Loucy (cell line): ENCODE measurements around the gene RHEB.

Source experiments
- H2AFZ ChIP-seq: fragments of 200-600 bp; sonication (generic); 2 replicates; pipeline ENCODE4 v1.6.0; 2016; ENCODE audit warnings: antibody characterized with exemption, mild to moderate bottlenecking, low read length, moderate library complexity
- H3F3A ChIP-seq: fragments of 200-600 bp; 2 replicates; pipeline ENCODE4 v1.6.0; 2016; ENCODE audit warnings: antibody characterized with exemption, low read depth, mild to moderate bottlenecking
- H3K27me3 ChIP-seq: fragments of 200-600 bp; sonication (generic); 2 replicates; pipeline ENCODE4 v1.6.1; 2014; ENCODE audit warnings: low read length, mild to moderate bottlenecking; ENCODE audit not compliant: insufficient read depth, poor library complexity, severe bottlenecking
- H3K36me3 ChIP-seq: fragments of 200-600 bp; sonication (generic); 2 replicates; pipeline ENCODE4 v1.6.1; 2016; ENCODE audit warnings: low read length; ENCODE audit not compliant: insufficient read depth
- H3K4me1 ChIP-seq: fragments of 200-600 bp; sonication (generic); 2 replicates; pipeline ENCODE4 v1.5.1; 2014; ENCODE audit warnings: low read length, mild to moderate bottlenecking; ENCODE audit not compliant: insufficient read depth, poor library complexity, severe bottlenecking
- H3K4me2 ChIP-seq: fragments of 200-600 bp; sonication (generic); 2 replicates; pipeline ENCODE4 v1.6.0; 2014; ENCODE audit warnings: antibody characterized with exemption, low read length, low read depth, mild to moderate bottlenecking; ENCODE audit not compliant: poor library complexity, severe bottlenecking
- H3K4me3 ChIP-seq: fragments of 200-600 bp; sonication (generic); 2 replicates; pipeline ENCODE4 v1.5.1; 2014; ENCODE audit warnings: low read length, mild to moderate bottlenecking, mixed read lengths; ENCODE audit not compliant: poor library complexity, severe bottlenecking
- H3K79me2 ChIP-seq: fragments of 200-600 bp; sonication (generic); 2 replicates; pipeline ENCODE4 v1.6.1; 2014; ENCODE audit warnings: low read length; ENCODE audit not compliant: insufficient read depth
- H3K9ac ChIP-seq: fragments of 200-600 bp; sonication (generic); 2 replicates; pipeline ENCODE4 v1.6.0; 2014; ENCODE audit warnings: mild to moderate bottlenecking, low read depth, low read length, moderate library complexity; ENCODE audit not compliant: poor library complexity, severe bottlenecking
- H3K9me2 ChIP-seq: fragments of 200-600 bp; sonication (generic); replicated peaks from 2 replicates; pipeline ENCODE4 v1.6.1; 2016; ENCODE audit warnings: low read depth, low read length, mixed read lengths
- H3K9me3 ChIP-seq: fragments of 200-600 bp; sonication (generic); 2 replicates; pipeline ENCODE4 v1.6.1; 2014; ENCODE audit warnings: mild to moderate bottlenecking, antibody characterized with exemption, low read length, low read depth; ENCODE audit not compliant: insufficient read depth
- H4K20me1 ChIP-seq: fragments of 200-600 bp; sonication (generic); 2 replicates; pipeline ENCODE4 v1.6.0; 2014; ENCODE audit warnings: antibody characterized with exemption, low read length, mild to moderate bottlenecking; ENCODE audit not compliant: insufficient read depth, poor library complexity, severe bottlenecking
- CTCF ChIP-seq: fragments of 200-600 bp; sonication (generic); conservative IDR thresholded peaks from 2 replicates; pipeline ENCODE4 v1.5.1; 2014; ENCODE audit warnings: mild to moderate bottlenecking, antibody characterized with exemption, low read length
- EZH2phosphoT487 ChIP-seq: fragments of 200-600 bp; IDR thresholded peaks from 2 replicates; pipeline ENCODE4 v1.6.1; 2018; ENCODE audit warnings: antibody characterized with exemption, mild to moderate bottlenecking, moderate library complexity, borderline replicate concordance

RHEB gene

GRCh38 chr7:151560243-151560642 lies 40.5 kb upstream of the RHEB start:
- Histone ChIP-seq H3K4me3 (no peak overlapping the region), H3K4me2 (no peak overlapping the region), H4K20me1 (no peaks in the 10 kb centered on the region), H3K9ac (no peak overlapping the region), H3K36me3 (peaks cover 9% of the 10 kb centered on the region; the same call in 1 of the 2 replicates), H3K9me2 (no peaks in the 10 kb centered on the region), H3K79me2 (no peaks in the 10 kb centered on the region), H3K9me3 (no peaks in the 10 kb centered on the region), H3K4me1 (no peaks in the 10 kb centered on the region), H3K27me3 (no peaks in the 10 kb centered on the region), H2AFZ (no peak overlapping the region), H3F3A (no peaks in the 10 kb centered on the region)
- TF ChIP-seq EZH2phosphoT487 (no peak), CTCF (no peak)

GRCh38 chr7:151559557-151560183 lies 40.0 kb upstream of the RHEB start:
- Histone ChIP-seq H3K9ac (no peak overlapping the region), H3K27me3 (no peaks in the 10 kb centered on the region), H3K9me2 (no peaks in the 10 kb centered on the region), H3K36me3 (peaks cover 9% of the 10 kb centered on the region; the same call in 1 of the 2 replicates), H3K4me1 (no peaks in the 10 kb centered on the region), H4K20me1 (no peaks in the 10 kb centered on the region), H3K4me2 (no peak overlapping the region), H3K4me3 (no peak overlapping the region), H2AFZ (no peak overlapping the region), H3K9me3 (no peaks in the 10 kb centered on the region), H3F3A (no peaks in the 10 kb centered on the region), H3K79me2 (no peaks in the 10 kb centered on the region)
- no peak for TF ChIP-seq CTCF
- TF ChIP-seq EZH2phosphoT487, result no peak

- no peaks in the 10 kb centered on the region for H3K79me2 ChIP-seq
- H3K27me3 ChIP-seq, result no peaks in the 10 kb centered on the region
- H3K9me3 ChIP-seq, result no peaks in the 10 kb centered on the region
- no peaks in the 10 kb centered on the region for H3F3A ChIP-seq
- H3K9me2 ChIP-seq, result no peaks in the 10 kb centered on the region
- peaks cover 4% of the 10 kb centered on the region; the same call in 1 of the 2 replicates for H3K36me3 ChIP-seq
- no peaks in the 10 kb centered on the region for H4K20me1 ChIP-seq
- TF ChIP-seq CTCF, result no peak
- TF ChIP-seq EZH2phosphoT487, result no peak
- H3K4me1 ChIP-seq, result no peaks in the 10 kb centered on the region
- H3K4me3 ChIP-seq, result no peak overlapping the region
- no peak overlapping the region for H3K4me2 ChIP-seq
- H3K9ac ChIP-seq, result no peak overlapping the region
- H2AFZ ChIP-seq, result no peak overlapping the region
These were observed 38.9 kb upstream of the RHEB start for GRCh38 chr7:151558575-151558974.
